Heart right ventricle (tissue), 16 donors: ENCODE data around the gene UNCX. TPM values are rescaled to one million over a fixed set of nuclear protein-coding genes. Genes with fewer than 3 reads are reported as not detected.
"Not testable (repeated sequence)": the region's sequence is repeated elsewhere in the genome, so short reads cannot be mapped to it uniquely, and the experiment has no call there.

ENCODE experiments used
- ATAC-seq, 8 donors: fragments of 200-7000 bp; cut with Tn5 transposase; one replicate each; pipeline ENCODE4 v1.9.1; 2020; ENCODE audit warnings: mild to moderate bottlenecking in 8 of 8, moderate library complexity in 8 of 8, moderate number of reproducible peaks in 1 of 8
- DNase-seq, 2 donors: peaks; one replicate each; pipeline ENCODE4 v3.0.0-alpha.2; 2020
- H3K27ac ChIP-seq, 10 donors: fragments of 200-600 bp; sonication (generic) in 2 of 10; one replicate each; pipeline versions ENCODE4 v1.5.0 to v1.8.0; 2020 to 2022; ENCODE audit warnings: mild to moderate bottlenecking in 3 of 10
- H3K27me3 ChIP-seq, 7 donors: fragments of 200-600 bp; one replicate each; pipeline ENCODE4 v1.8.0; 2021 to 2022; ENCODE audit warnings: mild to moderate bottlenecking in 2 of 7
- H3K36me3 ChIP-seq, 9 donors: fragments of 200-600 bp; sonication (generic) in 1 of 9; one replicate each; pipeline versions ENCODE4 v1.5.0 to v1.8.0; 2020 to 2022; ENCODE audit warnings: mild to moderate bottlenecking in 2 of 9
- H3K4me1 ChIP-seq, 9 donors: fragments of 200-600 bp; sonication (generic) in 1 of 9; one replicate each; pipeline versions ENCODE4 v1.5.0 to v1.8.0; 2020 to 2022; ENCODE audit warnings: mild to moderate bottlenecking in 4 of 9
- H3K4me3 ChIP-seq, 10 donors: fragments of 200-600 bp; sonication (generic) in 2 of 10; one replicate each; pipeline versions ENCODE4 v1.5.0 to v1.8.0; 2020 to 2022; ENCODE audit warnings: mild to moderate bottlenecking in 7 of 10, moderate library complexity in 2 of 10
- H3K9me3 ChIP-seq, 11 donors: fragments of 200-600 bp in 10 of 11; sonication (generic) in 2 of 11; one replicate each; pipeline versions ENCODE4 v1.5.0 to v1.8.0; 2013 to 2022; ENCODE audit warnings: mild to moderate bottlenecking in 2 of 11, control low read depth in 1 of 11, moderate library complexity in 1 of 11
- WGBS, 2 donors: extraction: QIAGEN DNeasy Blood & Tissue Kit; methylation state at CpG; one replicate each; pipeline ENCODE4 v1.1.7; 2013; ENCODE audit warnings: inconsistent platforms in 1 of 2; 5-methylcytosine and 5-hydroxymethylcytosine counted together
- intact Hi-C, 10 donors: fragments of 100-400 bp; cut with DNase I; formaldehyde crosslinking; loops; one replicate each; pipeline versions ENCODE4 v1.11.1 to v1.14.2; 2022
- polyA plus RNA-seq, 2 donors: library from polyadenylated mRNA; stranded (reverse); fragments of 200-250 nt; gene quantifications; one replicate each; pipeline ENCODE4 v1.2.3, GENCODE V29; 2013
- total RNA-seq, 10 donors: library from RNA; stranded (reverse); fragmentation: NEBNext Ultra II Directional in 3 of 10; extraction: Animal tissue kit (Norgen Biotek cat#: 25700) in 3 of 10; gene quantifications; one replicate each; pipeline versions ENCODE4 v1.2.1 to v1.2.4, GENCODE V29; 2021 to 2023
- TF ChIP-seq, protein P1 (sequence below), 9 donors: fragments of 200-600 bp; sonication (generic) in 2 of 9; IDR thresholded peaks; one replicate each; pipeline versions ENCODE4 v1.5.0 to v1.8.0; 2021 to 2022; ENCODE audit warnings: antibody characterized with exemption in 9 of 9, mild to moderate bottlenecking in 5 of 9, moderate library complexity in 1 of 9
- donor health status: Arrhythmogenic right ventricular cardiomyopathy.
- donor health status: ischemic (EF 13 %, LVEDD 7.1; RV severe dilation, severe dysfunction).
- donor health status: healthy with polysubstance abuse.
- donor health status: DM: no; HTN: yes; CAD: no.
- donor health status: DM: no; HTN: no; CAD: no.
- donor health status: ischemic (EF 25% LVEDD 6.9; RV normal size, moderate dysfunction).
- donor health status: ischemic (EF 25% LVEDD 5.7; RV mildly dilated, moderate dysfunction).
- donor health status: healthy.
- donor health status: DM: yes; HTN: yes; CAD: no.
- donor health status: Ischemic cardiomyopathy.
- donor health status: ischemic (EF 35%, LVEDD 5.7; RV mildly dilated, moderate dysfunction).
- donor health status: nonischemic (EF 11% LVEDD 7.7; RV severe dilation, severe dysfunction).
- donor health status: DM: yes; HTN: yes; CAD: no.
- donor health status: PGD.
- donor health status: ischemic (EF 29% LVEDD 5.4; RV normal size, mild dysfunction).
- donor health status: nonischemic (EF 23%, LVEDD 6.1; RV moderate dilation, normal function).

UNCX gene
- total and polyA plus RNA-seq, 12 donors: not detected

DNA sequence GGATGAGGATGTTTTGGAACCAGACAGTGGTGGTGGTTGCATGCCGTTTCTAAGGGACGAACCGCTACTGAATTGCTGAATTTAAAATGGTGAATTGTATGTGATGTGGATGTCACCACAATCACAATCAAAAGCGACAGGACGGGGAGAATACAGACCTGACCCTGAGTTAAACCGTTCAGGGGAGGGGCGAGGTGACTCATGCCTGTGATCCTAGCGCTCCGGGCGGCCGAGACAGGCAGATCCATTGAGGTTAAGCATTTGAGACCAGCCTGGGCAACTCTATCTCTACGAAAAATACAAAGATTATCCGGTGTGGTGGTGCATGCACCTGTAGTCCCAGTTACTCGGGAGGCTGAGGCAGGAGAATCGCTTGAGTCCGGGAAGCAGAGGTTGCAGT is 46.4 kb downstream of the UNCX start:
- Histone ChIP-seq H3K27me3 (peaks cover 4 to 68% (median 39%) of the 10 kb centered on the region in 7 donors), H3K27ac (no peak overlapping the region), H3K9me3 (peaks cover 0 to 4% (median 0%) of the 10 kb centered on the region in 11 donors), H3K4me1 (no peaks in the 10 kb centered on the region), H3K4me3 (no peak overlapping the region), H3K36me3 (no peaks in the 10 kb centered on the region)
- 80 to 82% methylated on average over 16 of the region's 16 CpGs for WGBS, 2 donors
- intact Hi-C loops: no loop called here
- no peak for DNase-seq
- ATAC-seq: no peak
- TF ChIP-seq, protein P1, sequence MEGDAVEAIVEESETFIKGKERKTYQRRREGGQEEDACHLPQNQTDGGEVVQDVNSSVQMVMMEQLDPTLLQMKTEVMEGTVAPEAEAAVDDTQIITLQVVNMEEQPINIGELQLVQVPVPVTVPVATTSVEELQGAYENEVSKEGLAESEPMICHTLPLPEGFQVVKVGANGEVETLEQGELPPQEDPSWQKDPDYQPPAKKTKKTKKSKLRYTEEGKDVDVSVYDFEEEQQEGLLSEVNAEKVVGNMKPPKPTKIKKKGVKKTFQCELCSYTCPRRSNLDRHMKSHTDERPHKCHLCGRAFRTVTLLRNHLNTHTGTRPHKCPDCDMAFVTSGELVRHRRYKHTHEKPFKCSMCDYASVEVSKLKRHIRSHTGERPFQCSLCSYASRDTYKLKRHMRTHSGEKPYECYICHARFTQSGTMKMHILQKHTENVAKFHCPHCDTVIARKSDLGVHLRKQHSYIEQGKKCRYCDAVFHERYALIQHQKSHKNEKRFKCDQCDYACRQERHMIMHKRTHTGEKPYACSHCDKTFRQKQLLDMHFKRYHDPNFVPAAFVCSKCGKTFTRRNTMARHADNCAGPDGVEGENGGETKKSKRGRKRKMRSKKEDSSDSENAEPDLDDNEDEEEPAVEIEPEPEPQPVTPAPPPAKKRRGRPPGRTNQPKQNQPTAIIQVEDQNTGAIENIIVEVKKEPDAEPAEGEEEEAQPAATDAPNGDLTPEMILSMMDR (IDR thresholded peaks at IDR 0.05): no peak

DNA sequence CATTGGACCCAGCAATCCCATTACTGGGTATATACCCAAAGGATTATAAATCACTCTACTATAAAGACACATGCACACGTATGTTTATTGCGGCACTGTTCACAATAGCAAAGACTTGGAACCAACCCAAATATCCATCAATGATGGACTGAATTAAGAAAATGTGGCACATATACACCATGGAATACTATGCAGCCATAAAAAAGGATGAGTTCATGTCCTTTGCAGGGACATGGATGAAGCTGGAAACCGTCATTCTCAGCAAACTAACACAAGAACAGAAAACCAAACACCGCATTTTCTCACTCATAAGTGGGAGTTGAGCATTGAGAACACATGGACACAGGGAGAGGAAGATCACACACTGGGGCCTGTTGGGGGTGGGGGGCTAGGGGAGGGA is 47.2 kb downstream of the UNCX start:
- H3K27ac ChIP-seq, H3K4me1 ChIP-seq, H3K36me3 ChIP-seq, DNase-seq, intact Hi-C loops, ATAC-seq, H3K9me3 ChIP-seq, H3K4me3 ChIP-seq: not testable (repeated sequence)
- peaks cover 4 to 68% (median 37%) of the 10 kb centered on the region in 7 donors for H3K27me3 ChIP-seq
- 56 to 74% methylated on average over 4 of the region's 4 CpGs for WGBS, 2 donors

DNA sequence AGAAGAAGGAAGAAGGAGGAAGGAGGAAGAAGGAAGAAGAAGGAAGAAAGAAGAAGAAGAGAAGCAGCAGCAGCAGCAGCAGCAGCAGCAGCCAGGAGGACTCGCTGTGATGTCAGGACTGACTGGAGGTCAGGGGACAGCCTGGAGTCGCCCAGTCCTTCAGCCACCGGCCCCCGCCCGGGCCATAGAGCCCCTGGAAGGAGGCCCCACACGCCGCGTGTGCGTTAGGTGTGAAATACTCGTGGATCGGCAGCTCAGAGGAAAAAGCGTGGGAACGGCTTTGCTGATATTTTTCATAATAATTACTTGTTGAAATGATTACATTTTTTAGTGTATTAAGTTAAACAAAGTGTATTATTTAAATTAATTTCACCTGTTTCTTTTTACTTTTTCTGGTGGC is 48.4 kb downstream of the UNCX start:
- Histone ChIP-seq H3K9me3 (peaks cover 0 to 4% (median 0%) of the 10 kb centered on the region in 11 donors), H3K36me3 (no peaks in the 10 kb centered on the region), H3K27ac (no peak overlapping the region), H3K4me1 (no peaks in the 10 kb centered on the region), H3K27me3 (peaks cover 4 to 68% (median 31%) of the 10 kb centered on the region in 7 donors), H3K4me3 (no peak overlapping the region)
- intact Hi-C loops: no loop called here
- no peak for DNase-seq
- WGBS, 2 donors: 63 to 65% methylated on average over 13 of the region's 13 CpGs
- TF ChIP-seq, protein P1 (IDR thresholded peaks at IDR 0.05): no peak
- ATAC-seq: no peak

DNA sequence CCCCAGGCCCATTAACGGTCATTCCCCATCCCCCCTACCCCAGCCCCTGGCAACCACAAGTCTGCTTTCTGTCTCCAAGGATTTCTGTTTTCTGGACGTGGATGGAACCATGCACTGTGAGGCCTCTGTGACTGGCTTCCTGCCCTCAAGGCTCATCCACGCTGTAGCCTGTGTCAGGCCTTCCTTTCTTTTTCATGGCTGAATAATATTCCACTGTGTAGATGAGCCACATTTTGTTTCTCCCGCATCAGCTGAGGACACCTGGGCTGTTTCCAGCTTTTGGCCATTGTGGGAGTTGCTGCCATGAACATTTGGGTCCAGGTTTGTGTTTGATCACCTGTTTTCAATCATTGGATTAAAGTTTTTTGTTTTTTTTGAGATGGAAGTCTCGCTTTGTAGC is 50.0 kb downstream of the UNCX start:
- WGBS, 2 donors: 82 to 87% methylated on average over 5 of the region's 5 CpGs
- no peak for DNase-seq
- Histone ChIP-seq H3K4me3 (no peak overlapping the region), H3K9me3 (peaks cover 0 to 4% (median 0%) of the 10 kb centered on the region in 11 donors), H3K27ac (no peak overlapping the region), H3K36me3 (no peaks in the 10 kb centered on the region), H3K4me1 (no peaks in the 10 kb centered on the region), H3K27me3 (peaks cover 0 to 69% (median 20%) of the 10 kb centered on the region in 7 donors)
- no peak for ATAC-seq
- TF ChIP-seq, protein P1 (IDR thresholded peaks at IDR 0.05): no peak
- intact Hi-C loops: no loop called here

DNA sequence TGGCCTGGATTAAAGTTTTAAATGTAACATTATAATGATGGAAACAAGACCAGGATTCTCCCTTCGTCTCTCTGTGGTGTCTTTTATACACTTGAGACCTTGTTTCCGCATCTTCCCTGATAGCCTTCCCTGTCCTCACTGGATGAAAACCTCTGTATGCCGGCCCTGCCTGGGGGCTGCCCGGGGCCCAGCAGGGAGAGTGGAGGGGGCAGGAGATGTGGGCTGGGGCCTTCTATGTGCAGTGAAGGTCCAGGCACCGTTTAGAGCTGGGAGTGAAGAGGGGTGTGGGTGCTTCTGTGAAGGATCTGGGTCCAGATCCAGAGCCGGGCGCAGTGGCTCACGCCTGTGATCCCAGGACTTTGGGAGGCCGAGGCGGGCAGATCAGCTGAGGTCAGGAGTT is 50.7 kb downstream of the UNCX start:
- H3K9me3 ChIP-seq: peaks cover 0 to 4% (median 0%) of the 10 kb centered on the region in 11 donors

More for the DNA sequence above, 50.7 kb downstream of the UNCX start:
- Histone ChIP-seq H3K27me3 (peaks cover 0 to 69% (median 21%) of the 10 kb centered on the region in 7 donors), H3K4me3 (no peak overlapping the region), H3K4me1 (no peaks in the 10 kb centered on the region), H3K27ac (no peak overlapping the region), H3K36me3 (no peaks in the 10 kb centered on the region)
- intact Hi-C loops: no loop called here
- ATAC-seq (no peak), DNase-seq (no peak)
- TF ChIP-seq, protein P1 (IDR thresholded peaks at IDR 0.05): no peak
- 71 to 73% methylated on average over 10 of the region's 10 CpGs for WGBS, 2 donors
